Measurements from ENCODE around the gene VAC14. TPM values are rescaled to one million over a fixed set of nuclear protein-coding genes. Genes with fewer than 3 reads are reported as not detected.
"Not testable (repeated sequence)": the region's sequence is repeated elsewhere in the genome, so short reads cannot be mapped to it uniquely, and the experiment has no call there.

The VAC14 gene
- polyA plus RNA-seq, 12 donors = 19.7 to 32.3 (median 24.9) TPM; not detected in 1

DNA sequence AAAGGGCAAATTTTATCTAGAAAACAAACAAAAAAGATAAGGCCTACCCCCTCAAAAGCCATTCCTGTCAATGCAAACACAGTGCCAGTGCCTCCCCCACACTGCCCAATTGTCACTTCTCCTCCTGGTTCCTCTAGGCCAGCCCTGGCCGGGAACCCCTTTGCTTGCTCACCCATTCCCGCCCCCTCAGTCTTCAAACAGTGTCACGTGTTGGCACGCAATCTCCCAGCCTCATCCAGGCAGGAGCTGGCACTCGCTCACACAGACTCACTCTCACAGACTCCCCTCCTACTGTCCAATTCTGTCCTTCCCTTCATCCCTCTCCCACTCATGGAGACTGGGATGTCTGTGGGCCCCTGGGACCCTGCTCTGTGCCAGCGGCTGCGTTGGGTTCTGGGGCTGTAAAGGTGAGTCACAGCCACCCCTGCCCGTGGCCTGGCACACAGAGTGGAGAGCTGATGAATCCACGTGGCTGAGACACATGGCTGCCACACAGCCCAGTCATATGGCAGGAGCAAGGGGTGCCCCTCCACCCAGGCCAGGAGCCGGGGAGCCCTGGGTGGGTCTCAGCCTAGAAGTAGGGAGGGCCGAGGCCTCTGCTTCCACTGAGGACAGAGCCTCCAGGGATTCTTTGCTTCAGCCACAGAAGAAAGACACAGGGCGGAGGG is 54.8 kb downstream of the VAC14 start:
- no peak for DNase-seq

DNA sequence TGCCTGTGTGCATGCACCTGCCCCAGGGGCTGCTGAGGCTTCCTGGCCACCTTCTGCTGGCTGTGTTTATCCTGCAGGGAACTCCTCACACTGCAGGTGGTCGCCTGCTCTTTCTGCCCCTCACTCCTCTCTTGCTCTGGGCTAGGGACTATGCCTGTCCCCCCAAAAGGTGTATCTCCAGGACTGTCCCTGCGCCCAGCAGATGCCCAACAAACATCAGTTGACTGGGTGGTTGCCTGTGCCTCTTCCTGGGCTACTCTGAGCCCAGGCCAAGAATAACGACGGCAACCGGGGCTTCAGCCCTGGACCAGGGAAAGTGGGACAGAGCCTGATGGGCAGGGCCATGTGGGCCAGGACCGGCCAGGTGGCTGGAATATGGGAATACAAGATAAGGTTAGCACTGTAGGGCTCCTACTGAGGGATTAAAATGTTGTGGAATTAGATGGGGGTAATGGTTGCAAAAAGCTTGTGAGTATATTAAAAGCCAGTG is 55.4 kb downstream of the VAC14 start:
- no peak for DNase-seq

DNA sequence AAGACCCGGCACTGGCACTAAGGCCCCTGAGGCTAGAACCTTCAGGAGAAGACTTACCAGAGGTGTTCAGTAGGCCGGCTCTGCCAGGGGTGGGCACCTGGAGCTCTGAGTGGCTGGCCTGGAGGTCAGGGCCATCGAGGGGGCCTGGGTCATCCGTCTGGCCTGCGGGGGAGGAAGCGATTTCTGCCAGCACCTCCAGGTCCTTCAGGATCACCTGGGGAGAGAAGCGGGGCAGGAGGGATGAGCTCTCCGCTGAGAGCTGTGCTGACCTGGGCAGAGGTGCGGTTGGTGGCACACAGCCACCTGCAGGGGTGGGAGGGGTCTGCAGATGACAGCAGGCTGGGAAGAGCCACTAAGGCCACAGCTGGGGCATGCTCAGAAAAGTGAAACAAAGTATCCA is 56.6 kb downstream of the VAC14 start:
- no peak for DNase-seq

DNA sequence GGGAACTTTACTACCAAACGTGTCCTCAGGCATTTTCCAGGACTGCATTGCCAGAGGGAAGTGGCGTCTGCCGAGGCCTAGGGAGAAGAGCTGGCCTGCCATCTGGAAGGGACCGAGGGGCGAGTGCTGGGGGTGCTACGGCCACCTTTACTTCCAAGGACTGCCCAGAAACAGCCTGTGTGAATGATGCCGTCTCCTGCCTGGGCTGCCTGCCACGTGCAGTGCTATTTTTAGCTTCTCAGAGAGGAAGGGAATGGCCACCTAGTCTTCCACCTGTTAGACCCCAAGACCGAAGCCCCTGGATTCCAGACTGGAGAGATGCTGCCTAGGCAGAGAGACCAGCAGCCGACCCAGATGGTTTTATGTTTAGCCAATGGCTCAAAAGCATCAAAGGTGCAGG is 57.2 kb downstream of the VAC14 start:
- no peak for DNase-seq

DNA sequence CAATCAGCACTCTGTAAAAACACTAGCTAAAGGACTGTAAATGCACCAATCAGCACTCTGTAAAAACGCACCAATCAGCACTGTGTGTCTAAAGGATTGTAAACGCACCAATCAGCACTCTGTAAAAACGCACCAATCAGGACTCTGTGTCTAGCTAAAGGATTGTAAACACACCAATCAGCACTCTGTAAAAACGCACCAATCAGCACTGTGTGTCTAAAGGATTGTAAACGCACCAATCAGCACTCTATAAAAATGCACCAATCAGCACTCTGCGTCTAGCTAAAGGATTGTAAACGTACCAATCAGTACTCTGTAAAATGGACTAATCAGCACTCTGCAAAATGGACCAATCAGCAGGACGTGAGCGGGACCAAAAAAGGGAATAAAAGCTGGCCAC is 58.0 kb downstream of the VAC14 start:
- DNase-seq = not testable (repeated sequence)

DNA sequence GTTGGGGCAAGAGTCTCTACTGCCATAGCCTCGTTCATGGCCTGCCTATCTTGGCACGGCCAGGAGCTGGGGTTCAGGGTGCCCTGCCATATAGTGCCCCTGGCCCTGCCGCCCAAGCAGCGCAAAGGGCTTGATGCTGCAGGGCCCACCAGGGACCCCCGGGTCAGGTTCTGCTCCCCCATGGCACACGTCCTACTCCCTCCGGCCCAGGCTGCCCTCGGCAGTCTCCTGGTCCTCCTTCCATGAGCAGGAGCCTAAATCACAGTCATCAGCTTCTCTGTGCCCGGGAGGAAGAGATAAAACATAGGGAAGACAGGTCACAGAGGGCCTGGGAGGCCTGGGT is 59.2 kb downstream of the VAC14 start:
- DNase-seq = no peak

DNA sequence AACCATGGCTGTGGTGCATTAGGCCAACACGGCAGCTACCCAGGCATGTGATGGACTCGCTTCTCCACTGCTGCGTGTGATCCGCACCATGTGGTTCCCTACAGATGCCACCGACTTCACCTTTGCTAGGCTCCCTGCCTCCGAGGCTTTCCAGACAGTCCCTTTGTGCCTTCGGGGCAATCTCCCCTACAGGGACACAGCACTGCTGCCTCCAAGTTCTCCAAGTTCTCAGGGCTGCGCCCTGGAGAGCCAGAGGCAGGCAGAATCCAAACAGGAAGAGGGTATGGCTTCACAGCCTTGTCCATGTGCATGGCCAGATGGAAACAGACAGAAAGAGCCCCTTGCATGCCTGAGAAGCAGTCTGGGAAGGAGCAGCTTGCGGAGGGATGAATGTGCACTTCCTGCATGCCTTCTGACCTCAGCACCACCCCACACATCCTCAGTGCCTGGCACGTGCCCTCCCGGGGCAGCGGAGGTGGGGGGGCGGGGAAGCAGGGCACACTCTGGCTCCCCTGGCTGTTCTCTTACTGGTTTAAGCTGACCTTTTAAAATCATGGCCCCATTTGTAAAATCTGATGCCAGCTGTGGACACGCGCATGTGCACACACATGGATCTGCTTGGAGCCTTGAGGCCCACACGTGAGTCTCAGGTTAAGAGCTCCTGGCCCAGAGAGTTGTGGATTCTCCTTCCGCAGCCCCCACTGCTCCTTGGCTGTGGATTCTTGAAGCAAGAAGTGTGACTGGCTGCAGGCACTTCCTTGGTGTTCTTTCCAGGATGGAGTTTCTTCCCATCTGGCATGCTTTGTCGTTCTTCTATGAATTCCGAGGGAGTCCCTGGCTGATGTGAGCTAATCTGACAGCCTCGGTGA is 59.8 kb downstream of the VAC14 start:
- no peak for DNase-seq

DNA sequence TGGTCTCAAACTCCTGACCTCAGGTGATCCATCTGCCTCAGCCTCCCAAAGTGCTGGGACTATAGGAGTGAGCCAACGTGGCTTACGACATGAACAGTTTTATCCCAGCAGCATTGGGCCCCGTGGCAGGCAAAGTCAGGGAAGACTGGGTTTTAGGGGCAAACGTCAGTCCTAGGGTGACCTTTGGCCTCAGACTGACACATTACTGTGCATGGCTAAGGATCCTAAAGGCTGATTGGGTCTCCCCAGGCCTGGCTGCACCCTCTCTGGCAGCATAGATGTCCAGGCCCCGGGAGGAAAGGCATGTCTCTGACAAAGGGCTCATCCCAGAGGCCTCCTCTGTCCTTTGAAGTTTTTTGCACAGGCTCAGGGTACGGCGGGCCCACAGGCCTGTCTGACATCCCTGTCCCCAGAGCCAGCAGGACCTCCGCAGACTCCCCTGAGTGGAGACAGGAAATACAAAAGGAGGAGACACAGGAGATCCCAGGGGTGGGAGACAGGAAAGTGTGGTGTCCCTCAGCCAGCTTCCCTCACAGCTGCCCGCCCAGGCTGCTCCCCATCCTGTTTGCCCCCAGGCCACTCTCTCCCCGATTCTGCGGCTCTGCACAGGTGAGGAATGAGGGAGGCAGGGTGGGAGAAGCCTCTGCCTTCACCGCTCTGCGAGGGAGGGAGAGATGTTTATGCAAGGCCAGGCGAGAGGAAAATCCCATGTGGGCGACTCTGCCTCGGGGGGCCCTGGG is 60.6 kb downstream of the VAC14 start:
- DNase-seq = no peak

DNA sequence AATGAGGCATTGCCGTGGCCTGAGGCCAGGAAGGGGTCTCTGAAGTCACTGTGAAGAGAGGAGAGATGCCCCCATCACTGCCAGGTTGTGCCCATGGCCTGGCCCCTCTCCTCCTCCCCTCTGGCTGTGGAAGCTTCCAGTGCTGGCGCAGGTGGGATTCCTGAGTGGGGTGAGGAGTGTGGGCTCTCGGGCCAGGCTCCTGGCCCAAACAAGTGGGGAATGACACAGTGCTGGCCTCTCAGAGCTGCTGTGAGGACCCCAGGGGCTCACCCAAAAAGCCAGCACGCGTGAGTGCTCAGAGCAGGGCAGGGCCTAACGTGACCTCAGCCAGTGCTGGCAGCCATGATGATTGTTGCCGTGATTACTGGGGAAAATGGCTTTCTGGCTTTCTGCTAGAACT is 61.6 kb downstream of the VAC14 start:
- DNase-seq = no peak

DNA sequence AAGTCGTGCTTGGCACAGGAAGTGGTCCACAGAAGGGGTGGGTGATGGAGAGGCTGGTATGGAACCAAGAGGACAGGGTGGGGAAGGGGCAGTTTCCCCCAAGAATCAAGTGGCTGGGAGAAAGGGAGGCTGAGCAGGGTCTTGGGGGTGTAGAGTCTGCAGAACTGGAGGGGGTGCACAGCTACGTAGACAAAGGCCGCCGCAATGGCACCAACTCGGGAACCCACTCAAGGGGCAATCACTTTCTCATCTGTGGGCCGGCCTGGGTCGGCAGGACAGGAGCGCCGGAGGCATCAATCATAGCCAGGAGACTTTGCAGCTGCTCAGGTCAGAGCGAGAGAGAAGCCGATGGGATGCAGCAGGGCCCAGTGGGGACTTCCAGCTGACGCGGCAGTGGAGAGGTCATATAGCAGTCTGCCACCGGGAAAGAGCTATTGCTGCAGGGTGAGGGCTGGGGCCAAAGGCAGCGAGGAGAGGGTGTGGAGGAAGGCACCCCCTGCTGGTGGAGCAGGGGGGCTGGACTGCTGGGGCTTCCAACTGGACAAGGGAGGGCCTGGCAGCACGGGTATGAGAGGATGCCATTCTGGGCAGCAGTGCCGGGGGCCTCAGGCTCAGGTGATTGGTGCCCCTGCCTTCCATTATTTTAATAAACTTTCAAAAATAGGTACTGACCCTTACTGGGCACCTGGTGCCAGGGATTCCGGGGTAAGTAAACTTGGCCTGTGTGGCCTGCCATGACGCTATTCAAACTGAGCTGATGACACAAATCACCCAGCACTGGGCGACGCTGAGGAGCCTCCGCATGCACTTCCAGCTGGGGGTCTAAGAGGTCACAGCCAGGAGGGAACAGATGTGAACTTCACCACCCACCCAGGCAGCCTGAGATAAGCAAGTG is 62.6 kb downstream of the VAC14 start:
- DNase-seq = no peak

DNA sequence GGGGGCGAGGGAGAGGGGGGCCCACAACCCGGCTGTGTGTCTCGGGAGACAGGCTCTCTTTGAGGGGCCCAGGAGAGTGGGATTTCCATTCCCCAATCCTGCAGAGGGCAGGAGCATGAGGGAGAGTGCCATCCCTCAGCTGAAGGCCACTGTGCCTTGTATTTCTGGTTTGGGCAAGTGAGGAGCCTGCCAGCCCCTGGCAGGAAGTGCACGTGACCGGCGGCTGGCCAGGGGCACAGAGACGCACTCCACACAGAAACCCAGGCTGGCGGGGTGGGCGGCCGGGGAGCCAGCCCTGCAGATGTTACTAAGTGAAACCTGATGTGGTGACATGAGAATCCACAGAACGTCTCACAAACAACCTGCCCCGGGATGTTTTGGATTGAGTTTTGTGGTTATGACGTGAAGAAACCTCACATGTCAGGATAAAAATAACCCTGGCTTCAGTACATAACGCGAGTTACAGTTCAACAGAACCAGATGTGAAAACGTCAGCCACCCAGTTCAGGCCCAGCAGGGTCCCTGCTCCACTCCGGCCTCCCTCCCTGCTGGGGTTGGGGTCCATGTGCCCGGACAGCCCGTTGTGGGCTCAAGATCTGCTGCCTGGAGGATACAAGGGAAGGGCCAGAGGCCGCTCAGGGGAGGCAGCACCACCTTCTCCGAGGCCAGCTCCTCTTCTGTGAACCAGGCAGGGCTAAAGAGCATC is 63.4 kb downstream of the VAC14 start:
- DNase-seq = peak; percentile 86

DNA sequence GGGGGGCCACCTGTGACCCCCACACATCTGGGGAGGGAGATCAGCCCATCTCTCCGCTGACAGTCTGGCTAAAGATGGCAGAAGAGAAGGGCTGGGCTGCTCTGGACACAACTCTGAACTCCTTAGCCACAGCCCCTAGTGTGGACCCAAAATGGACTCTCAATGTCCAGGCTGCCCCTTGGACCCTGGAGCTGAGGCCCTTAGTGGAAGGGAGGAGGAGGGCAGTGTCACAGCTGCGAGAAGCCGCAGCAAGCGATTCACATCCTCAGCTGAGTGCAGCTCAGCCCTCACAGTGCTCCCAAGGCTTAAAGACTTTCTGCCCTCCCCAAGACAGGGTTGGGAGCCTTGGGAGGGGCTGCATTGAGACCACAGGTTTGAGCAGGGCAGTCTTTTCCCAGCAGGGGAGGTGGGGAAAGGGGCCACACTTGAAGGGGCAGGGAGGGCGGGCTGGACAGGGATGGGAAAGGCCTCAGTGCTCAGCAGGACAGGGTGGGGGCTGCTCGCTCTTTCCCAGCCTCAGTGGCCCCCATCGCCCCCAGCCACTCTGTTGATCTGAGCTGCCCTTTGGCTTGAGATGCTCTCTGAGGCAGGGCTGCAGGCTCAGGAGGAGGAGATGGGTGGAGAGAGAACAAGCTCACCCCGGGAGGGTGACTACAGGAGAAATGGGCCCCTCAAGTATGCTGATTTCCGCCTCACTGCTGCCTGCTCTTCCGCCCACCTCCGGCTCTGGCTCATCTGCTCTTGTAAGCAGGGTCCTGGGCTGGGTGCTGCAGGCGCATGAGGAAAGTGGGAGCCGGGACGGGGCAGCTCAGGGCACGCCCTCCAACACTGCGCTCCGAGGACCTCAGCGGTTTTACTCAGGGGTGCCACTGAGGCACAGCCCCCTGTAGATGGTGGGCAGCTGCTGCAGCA is 64.2 kb downstream of the VAC14 start:
- DNase-seq = no peak

DNA sequence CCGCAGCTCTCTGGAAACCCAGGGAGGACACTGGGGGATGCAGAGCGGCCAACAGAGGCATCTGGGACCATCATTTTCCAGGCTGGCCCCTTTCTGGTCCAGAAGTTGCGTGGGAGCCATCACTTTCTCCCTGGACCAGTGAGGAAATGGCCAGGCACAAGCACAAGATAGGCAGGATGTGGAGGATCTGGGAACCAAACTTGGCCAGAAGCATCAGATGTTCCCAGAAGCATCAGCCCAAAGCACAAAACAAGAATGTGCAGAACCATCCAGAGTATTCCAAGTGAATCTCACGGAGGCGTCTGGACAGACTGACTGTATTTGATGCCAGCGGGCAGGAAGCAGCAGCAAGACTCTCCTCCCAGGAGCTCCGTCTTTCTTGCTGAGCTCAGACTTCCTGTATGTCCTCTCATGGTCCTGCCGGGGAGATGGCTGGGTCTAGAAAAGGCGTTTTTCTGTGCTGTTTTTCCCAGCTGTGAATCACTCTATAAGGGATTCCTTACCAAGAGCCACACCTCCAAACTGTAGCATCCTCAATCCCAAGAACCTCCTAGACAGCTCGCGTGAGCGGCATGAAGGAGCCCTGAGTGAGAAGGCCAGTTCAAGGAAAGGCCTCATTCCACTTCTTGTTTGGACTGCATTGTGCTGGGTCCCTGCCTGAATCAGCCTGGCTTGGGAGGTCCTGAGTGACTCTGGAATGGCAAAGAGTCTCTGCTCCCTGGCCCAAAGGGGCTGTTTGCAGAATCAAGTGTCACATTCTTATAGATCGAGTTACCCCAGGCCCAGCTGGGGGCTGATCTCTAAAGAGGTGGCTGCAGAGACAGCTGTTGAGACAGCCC is 65.6 kb downstream of the VAC14 start:
- DNase-seq = peak; percentile 83

DNA sequence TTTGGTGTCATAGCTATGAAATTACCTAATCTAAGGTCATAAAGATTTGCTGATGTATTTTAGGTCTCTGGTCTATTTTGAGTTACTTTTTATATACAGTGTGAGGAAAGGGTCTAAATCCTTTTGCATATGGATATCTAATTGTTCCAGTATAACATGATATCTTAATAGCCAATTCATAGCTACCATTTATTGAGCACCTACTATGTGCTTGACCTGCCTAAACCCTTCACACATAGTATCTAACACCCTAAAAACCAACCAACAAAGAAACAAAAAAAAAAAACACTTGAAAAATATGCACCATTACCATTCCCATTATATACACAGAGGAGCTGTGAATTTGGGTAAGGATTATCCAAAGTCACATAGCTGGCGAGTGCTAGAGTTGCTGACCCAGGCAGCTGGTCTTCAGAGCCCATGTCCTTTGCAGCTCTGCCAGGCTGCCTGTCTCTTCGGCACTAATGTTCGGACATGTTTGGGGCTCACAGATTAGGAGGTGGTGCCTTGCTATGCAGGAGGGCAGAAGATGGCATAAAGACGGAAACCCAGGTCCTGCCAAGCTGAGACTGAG is 66.3 kb downstream of the VAC14 start:
- no peak for DNase-seq

DNA sequence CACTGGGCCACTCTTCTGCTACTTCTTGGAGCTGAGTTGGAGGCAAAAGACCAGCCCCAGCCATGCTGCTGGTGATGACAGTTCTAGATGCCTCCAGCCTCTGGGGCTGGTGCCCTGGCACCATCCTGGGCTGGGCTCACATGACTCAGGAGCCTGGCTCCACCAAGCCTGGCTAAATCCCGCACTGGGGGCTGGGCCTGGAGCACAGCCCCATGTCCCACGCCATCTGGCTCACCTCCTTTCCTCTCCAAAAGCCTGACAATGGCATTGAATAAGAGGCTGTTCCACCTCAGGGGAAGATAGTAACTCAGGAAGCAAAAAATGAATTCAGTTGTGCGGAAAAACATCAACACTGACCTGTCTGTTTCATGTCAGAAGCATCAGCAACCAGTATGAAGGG is 70.0 kb downstream of the VAC14 start:
- DNase-seq = no peak

DNA sequence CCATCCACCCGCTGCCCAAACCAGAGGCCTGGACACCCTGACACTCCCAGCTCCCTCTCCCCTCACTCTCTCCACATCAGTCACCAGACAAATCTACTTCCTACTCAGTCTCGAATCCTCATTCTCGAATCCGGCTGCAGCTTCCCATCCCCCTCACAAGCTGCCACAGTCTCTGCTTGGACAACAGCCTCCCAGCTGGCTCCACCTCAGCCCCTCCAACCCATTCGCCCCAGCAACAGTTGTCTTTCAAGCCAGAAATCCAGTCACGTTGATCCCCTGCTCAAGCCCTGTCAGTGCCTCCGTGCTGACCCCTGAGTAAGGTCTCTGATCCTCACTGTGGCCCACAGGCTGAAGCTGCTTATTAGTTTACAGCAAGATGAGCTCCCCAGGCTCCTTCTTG is 70.9 kb downstream of the VAC14 start:
- DNase-seq = no peak

DNA sequence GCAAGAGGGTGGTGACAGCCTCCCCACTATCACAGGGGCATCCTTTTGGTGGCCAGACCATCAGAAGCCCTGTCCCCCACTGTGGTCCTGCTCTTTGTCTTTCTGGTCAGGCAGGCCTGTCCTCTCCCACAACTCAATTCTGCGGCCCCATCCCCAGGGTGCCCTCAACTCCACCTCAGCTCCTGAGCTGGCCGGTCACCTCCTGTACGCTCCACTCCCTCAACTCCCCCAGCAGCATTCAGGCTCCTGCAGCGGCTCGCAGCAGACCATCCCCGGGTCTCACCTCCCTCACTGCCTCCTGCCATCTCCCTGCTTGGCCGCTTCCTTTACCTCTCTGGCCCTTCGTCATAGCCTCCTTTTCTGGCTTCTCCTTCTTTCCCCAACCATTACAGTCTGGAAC is 71.7 kb downstream of the VAC14 start:
- no peak for DNase-seq

DNA sequence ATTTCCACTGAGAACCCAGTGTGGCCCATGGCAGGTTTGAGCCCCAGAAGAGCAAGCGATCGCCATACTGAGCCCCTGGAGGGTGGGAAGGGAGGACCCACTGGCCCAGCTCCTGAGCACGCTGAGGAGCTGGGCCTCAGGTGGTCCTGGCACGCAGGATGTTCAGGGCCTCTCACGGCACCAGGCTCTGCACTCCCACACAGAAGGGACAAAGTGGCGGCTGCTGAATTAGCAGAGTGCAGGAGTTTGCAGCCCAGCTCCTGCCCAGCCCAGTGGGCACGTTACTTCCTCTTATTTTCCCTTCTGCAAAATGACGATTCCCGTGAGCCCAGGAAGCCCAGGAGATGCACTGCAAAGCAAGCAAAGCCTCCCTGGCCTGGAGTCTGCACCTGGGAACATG is 72.8 kb downstream of the VAC14 start:
- no peak for DNase-seq
